ENCODE results near the gene CDC37.

CDC37 gene

GRCh38 chr19:10431254-10431942, 28.1 kb upstream of the CDC37 start:
- H4K20me1 ChIP-seq, result peaks cover 88% of the 10 kb centered on the region
- peak overlapping the region; percentile 95 for H3K4me2 ChIP-seq
- TF ChIP-seq Cebpa-rat (IDR thresholded peaks at IDR 0.05), result no peak
- peaks cover 97% of the 10 kb centered on the region for H3K4me1 ChIP-seq
- H3K27me3 ChIP-seq, result no peaks in the 10 kb centered on the region
- peak overlapping the region; percentile 73 for H3K27ac ChIP-seq
- H3K4me3 ChIP-seq, result peak overlapping the region; percentile 62
- no peaks in the 10 kb centered on the region for H3K9me3 ChIP-seq
- H3K9ac ChIP-seq, result peak overlapping the region; percentile 71
- no peaks in the 10 kb centered on the region for H3K36me3 ChIP-seq

GRCh38 chr19:10430505-10431253, 27.3 kb upstream of the CDC37 start:
- no peaks in the 10 kb centered on the region for H3K27me3 ChIP-seq
- H3K36me3 ChIP-seq, result no peaks in the 10 kb centered on the region
- peak overlapping the region; percentile 95 for H3K4me2 ChIP-seq
- no peaks in the 10 kb centered on the region for H3K9me3 ChIP-seq
- H4K20me1 ChIP-seq, result peaks cover 90% of the 10 kb centered on the region
- H3K4me3 ChIP-seq, result no peak overlapping the region
- TF ChIP-seq Cebpa-rat (IDR thresholded peaks at IDR 0.05), result no peak
- no peak overlapping the region for H3K9ac ChIP-seq
- H3K27ac ChIP-seq, result no peak overlapping the region
- peaks cover 97% of the 10 kb centered on the region for H3K4me1 ChIP-seq

GRCh38 chr19:10428996-10429381, 25.6 kb upstream of the CDC37 start:
- H4K20me1 ChIP-seq, result peaks cover 92% of the 10 kb centered on the region
- peak overlapping the region; percentile 67 for H3K4me2 ChIP-seq
- peaks cover 97% of the 10 kb centered on the region for H3K4me1 ChIP-seq

GRCh38 chr19:10427169-10427568, 23.8 kb upstream of the CDC37 start:
- Histone ChIP-seq H3K4me1 (peaks cover 97% of the 10 kb centered on the region), H3K27me3 (no peaks in the 10 kb centered on the region), H3K27ac (peak overlapping the region; percentile 7; the same call in 1 of the 2 replicates)

More at GRCh38 chr19:10428996-10429381, 25.6 kb upstream of the CDC37 start:
- Histone ChIP-seq H3K36me3 (no peaks in the 10 kb centered on the region), H3K27me3 (no peaks in the 10 kb centered on the region), H3K4me3 (no peak overlapping the region), H3K9ac (no peak overlapping the region), H3K9me3 (no peaks in the 10 kb centered on the region), H3K27ac (no peak overlapping the region)
- no peak for TF ChIP-seq Cebpa-rat (IDR thresholded peaks at IDR 0.05)

GRCh38 chr19:10424011-10424637, 20.8 kb upstream of the CDC37 start:
- Histone ChIP-seq H3K27me3 (no peaks in the 10 kb centered on the region), H3K36me3 (no peaks in the 10 kb centered on the region), H3K27ac (peak overlapping the region; percentile 39), H3K9me3 (no peaks in the 10 kb centered on the region), H3K4me1 (peaks cover 80% of the 10 kb centered on the region), H3K4me3 (peak overlapping the region; percentile 63), H3K9ac (peak overlapping the region; percentile 77), H3K4me2 (peak overlapping the region; percentile 98), H4K20me1 (peaks cover 85% of the 10 kb centered on the region)
- no peak for TF ChIP-seq Cebpa-rat (IDR thresholded peaks at IDR 0.05)

More at GRCh38 chr19:10427169-10427568, 23.8 kb upstream of the CDC37 start:
- Histone ChIP-seq H3K4me2 (peak overlapping the region; percentile 67), H3K4me3 (no peak overlapping the region), H3K9ac (no peak overlapping the region), H3K9me3 (no peaks in the 10 kb centered on the region), H4K20me1 (peaks cover 94% of the 10 kb centered on the region), H3K36me3 (no peaks in the 10 kb centered on the region)
- no peak for TF ChIP-seq Cebpa-rat (IDR thresholded peaks at IDR 0.05)

- peaks cover 79% of the 10 kb centered on the region for H4K20me1 ChIP-seq
- H3K4me2 ChIP-seq, result peak overlapping the region; percentile 93
- H3K27me3 ChIP-seq, result no peaks in the 10 kb centered on the region
- no peaks in the 10 kb centered on the region for H3K36me3 ChIP-seq
- TF ChIP-seq Cebpa-rat (IDR thresholded peaks at IDR 0.05), result no peak
- no peak overlapping the region for H3K9ac ChIP-seq
- H3K4me1 ChIP-seq, result peaks cover 76% of the 10 kb centered on the region
- no peak overlapping the region for H3K4me3 ChIP-seq
- H3K27ac ChIP-seq, result no peak overlapping the region
- H3K9me3 ChIP-seq, result no peaks in the 10 kb centered on the region
Measured at GRCh38 chr19:10422846-10423245, 19.5 kb upstream of the CDC37 start.

GRCh38 chr19:10422046-10422461, 18.7 kb upstream of the CDC37 start:
- peak; percentile 72; the same call in 1 of the 2 replicates for TF ChIP-seq Cebpa-rat (IDR thresholded peaks at IDR 0.05)
- Histone ChIP-seq H3K9ac (peak overlapping the region; percentile 92), H3K4me3 (peak overlapping the region; percentile 95), H3K9me3 (no peaks in the 10 kb centered on the region), H3K27me3 (no peaks in the 10 kb centered on the region), H3K4me1 (peaks cover 76% of the 10 kb centered on the region), H3K27ac (no peak overlapping the region), H4K20me1 (peaks cover 78% of the 10 kb centered on the region), H3K4me2 (peak overlapping the region; percentile 93), H3K36me3 (no peaks in the 10 kb centered on the region)

- Histone ChIP-seq H3K4me1 (peaks cover 72% of the 10 kb centered on the region), H3K9me3 (no peaks in the 10 kb centered on the region), H4K20me1 (peaks cover 72% of the 10 kb centered on the region), H3K9ac (peak overlapping the region; percentile 92), H3K27ac (peak overlapping the region; percentile 90), H3K27me3 (no peaks in the 10 kb centered on the region), H3K4me3 (peak overlapping the region; percentile 95), H3K4me2 (peak overlapping the region; percentile 93), H3K36me3 (no peaks in the 10 kb centered on the region)
- no peak for TF ChIP-seq Cebpa-rat (IDR thresholded peaks at IDR 0.05)
Measured at GRCh38 chr19:10421240-10422045, 18.1 kb upstream of the CDC37 start.
